ENCODE data around the gene PIBF1.

- TF ChIP-seq CTCF (IDR thresholded peaks at IDR 0.05) (no peak), POLR2A (IDR thresholded peaks at IDR 0.05) (no peak), POLR2AphosphoS5 (IDR thresholded peaks at IDR 0.05; ENCODE audit: insufficient read depth in 1 of 2, low read depth in 1 of 2) (no peak)
Measured at GRCh38 chr13:72884101-72884500, 102.2 kb downstream of the PIBF1 start.

Measured in vagina (tissue), 2 donors.